NCI-H345 (cell line): ENCODE results near the gene SLC35F3.
"Not testable (repeated sequence)": the region's sequence is repeated elsewhere in the genome, so short reads cannot be mapped to it uniquely, and the experiment has no call there.

Experiments used
- DNase-seq: peaks from one replicate; lab custom pipeline; 2025; lab: John Stamatoyannopoulos, UW

Gene SLC35F3

DNA sequence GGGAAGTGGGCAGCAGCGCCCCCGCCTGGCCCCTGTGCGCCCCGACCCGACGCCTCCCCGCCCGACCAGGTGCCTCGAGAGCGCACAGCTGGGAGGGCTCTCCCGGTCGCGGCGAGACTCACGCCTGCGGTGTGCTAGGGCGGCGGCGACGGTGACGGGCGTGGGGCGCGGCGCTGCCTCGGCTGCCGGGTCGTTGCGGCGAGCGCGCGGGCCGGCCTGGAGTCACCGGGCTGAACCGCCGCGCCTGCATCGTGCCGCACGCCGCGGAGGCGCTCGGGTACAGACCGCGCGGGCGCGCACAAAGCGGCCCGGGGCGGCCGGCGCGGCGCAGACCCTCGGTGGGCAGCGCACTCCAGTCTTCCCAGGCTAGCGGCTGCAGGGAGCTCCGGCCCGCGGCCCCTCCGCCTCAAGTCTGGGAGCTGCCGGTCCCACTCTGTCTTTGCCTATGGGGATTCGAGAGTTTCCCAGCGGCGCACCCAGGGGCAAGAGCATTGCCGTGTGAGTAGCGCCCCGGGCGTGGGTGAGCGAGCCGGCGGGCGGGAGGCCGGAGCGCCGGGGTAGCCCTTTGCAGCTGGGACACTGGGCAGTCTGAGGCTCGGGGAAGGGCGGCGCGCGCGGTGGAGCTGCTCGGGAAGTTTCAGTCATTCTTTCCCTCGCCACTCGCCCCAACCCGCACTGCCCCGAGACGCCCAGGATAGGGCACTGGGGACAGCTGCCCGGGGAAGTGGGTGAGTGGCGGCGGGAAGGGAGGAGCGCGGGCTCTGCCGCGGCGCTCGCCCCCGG is at the start of gene SLC35F3:
Gene SLC35F3, plus strand, starts transcription at position 44 of the 783 bp plus-strand sequence.
- DNase-seq = peak; percentile 77

- DNase-seq = no peak
Measured at GRCh38 chr1:233859446-233859845, 45.0 kb upstream of the SLC35F3 start.

GRCh38 chr1:233863901-233864545 is 40.5 kb upstream of the SLC35F3 start:
- DNase-seq = no peak

GRCh38 chr1:233864578-233864977 is 39.9 kb upstream of the SLC35F3 start:
- no peak for DNase-seq

DNA sequence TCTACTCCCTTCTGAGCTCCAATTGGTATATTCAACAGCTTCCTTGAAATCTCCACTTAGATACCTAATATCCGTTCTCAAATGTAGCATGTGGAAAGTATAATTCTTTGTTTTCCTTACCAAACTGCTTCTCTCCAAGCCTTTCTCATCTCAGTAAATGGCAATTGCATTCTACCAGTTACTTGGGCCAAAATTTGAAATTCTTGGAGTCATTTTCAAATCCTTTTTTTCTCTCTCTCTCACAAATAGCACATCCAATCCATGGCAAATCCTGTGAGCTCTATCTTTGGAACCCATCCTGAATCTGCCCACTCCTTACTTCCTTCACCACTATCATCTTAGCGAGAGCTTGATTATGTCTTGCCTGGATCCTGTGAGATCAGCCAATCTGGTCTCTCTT is 39.3 kb upstream of the SLC35F3 start:
- DNase-seq = no peak

GRCh38 chr1:233865902-233866301 is 38.6 kb upstream of the SLC35F3 start:
- DNase-seq = no peak

GRCh38 chr1:233867028-233867427 is 37.4 kb upstream of the SLC35F3 start:
- DNase-seq = no peak

DNA sequence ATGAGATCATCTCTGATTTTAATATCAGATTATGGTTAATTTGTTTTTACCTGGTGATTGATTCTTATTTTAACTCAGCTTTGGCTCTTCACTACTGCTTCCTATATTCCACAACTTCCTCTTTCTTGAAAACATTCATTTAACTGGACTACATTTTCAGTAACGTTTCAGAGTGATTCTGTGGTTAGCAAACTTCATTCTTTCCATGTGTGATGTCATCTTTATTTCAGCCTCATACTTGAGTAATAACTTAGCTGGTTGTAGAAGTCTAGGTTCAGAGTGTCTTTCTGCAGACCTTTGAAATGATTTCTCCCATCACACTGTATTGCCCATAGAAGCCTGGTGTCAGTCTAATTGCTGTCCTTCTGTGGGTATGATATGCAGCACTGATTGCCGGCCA is 36.0 kb upstream of the SLC35F3 start:
- no peak for DNase-seq

GRCh38 chr1:233869680-233870079 is 34.8 kb upstream of the SLC35F3 start:
- no peak for DNase-seq

DNA sequence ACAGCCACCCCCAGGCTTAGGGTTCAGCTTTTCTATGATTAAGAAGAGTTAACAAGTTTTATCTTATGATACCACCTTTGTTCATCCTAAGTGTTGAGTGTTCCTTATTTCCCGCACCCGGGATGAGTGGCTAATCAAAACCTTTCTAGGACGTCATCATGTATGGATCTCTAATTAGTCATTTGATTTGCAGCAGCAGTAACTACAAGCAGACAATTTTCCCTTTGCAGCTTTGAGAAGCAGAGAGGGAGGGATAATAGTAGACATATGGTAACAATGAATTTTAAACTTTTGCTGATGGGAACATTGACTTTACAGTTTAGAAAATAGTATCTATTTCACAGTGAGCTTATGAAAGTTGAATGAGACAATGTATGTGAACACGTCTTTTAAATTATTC is 30.8 kb upstream of the SLC35F3 start:
- no peak for DNase-seq

GRCh38 chr1:233879841-233880240 is 24.6 kb upstream of the SLC35F3 start:
- no peak for DNase-seq

GRCh38 chr1:233883671-233884070 is 20.8 kb upstream of the SLC35F3 start:
- no peak for DNase-seq

DNA sequence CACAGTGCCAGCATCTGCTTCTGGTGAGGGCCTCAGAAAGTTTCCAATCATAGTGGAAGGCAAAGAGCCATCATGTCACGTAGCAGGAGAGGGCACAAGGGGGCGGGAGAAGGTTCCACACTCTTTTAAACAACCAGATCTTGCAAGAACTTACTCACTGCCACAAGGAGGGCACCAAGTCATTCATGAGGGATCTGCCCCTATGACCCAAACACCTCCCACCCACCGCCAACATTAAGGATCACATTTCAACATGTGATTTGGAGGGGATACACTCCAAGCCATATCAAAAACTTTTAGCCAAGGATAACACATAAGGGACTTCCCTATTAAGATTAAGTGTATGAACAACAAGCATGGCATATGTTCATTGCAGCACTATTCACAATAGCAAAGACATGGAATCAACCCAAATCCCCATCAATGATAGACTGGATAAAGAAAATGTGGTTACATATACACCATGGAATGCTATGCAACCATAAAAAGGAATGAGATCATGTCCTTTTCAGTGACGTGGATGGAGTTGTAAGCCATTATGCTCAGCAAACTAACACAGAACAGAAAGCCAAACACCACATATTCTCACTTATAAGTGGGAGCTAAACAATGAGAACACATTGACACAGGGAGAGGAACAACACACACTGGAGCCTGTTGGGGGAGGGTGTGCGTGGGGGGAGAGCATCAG is 19.9 kb upstream of the SLC35F3 start:
- no peak for DNase-seq

DNA sequence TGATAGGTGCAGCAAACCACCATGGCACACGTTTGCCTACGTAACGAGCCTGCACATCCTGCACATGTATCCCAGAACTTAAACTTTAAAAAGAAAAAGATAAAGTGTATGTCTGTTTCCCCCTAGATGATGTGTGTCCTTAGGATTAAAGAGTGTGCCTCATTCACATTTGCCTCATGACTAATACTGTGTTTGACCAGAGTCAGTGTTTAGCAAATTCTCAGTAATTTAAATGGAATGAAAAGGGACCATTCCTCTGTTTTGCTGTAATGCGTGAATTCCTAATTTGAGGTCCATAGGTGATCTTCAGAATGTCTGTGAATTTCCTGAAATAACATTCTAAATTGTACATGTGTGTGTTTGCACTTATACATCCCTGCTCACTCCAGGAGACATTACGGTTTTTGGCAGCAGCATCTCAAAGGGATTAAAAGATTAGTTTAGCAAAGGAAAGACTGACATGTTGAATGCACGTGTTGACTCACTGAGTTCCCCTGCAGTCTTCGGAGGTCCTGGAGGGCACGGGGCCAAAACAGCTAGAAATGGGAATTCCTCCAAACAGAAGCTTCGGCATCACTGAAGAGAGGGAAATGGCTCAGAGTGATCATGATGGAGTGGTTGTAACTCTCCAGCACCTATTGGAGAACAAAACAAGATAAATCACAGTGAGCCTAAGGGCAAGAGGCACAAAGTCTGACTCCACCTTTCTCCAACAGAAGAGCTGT is 19.1 kb upstream of the SLC35F3 start:
- no peak for DNase-seq

DNA sequence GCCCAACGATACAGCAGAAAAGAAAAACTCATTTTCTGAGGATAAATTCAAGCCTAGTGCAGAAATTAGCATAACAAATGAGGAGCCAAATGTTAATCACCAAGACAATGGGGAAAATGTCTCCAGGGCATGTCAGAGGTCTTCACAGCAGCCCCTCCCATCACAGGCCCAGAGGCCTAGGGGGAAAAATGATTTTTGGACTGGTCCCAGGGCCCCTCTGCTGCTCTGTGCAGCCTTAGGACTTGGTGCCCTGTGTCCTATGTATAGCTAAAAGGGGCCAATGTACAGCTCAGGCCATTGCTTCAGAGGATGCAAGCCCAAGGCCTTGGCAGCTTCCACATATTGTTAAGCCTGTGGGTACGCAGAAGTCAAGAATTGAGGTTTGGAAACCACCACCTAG is 13.3 kb upstream of the SLC35F3 start:
- not testable (repeated sequence) for DNase-seq

GRCh38 chr1:233897325-233898162 is 6.9 kb upstream of the SLC35F3 start:
- DNase-seq = no peak

- no peak for DNase-seq
Measured at GRCh38 chr1:233901495-233901894, 3.0 kb upstream of the SLC35F3 start.

DNA sequence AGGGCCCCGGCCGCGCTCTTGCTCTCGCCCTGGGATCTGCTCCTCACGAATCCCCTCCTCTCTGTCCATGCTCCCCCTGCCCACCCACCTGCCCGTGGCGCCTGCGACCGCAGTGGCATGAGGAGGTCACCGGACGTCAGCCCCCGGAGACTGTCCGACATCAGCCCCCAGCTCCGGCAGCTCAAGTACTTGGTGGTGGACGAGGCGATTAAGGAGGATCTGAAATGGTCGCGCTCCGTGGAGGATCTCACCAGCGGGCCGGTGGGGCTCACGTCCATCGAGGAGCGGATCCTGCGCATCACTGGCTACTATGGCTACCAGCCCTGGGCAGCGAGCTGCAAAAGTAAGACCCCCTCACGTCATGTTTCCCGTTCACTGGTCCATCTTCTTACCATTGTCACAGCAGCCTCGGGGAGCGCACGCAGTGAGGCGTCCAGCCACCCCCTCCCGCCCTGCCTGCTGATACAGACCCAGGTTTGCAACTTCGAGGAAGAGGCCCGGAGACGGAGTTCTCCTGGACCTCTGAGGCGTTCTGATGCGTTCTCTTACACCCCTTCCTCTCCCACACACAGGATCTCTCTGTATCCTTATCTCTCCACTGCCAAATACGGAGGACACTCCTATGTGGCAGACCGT is 1.1 kb downstream of the SLC35F3 start:
- DNase-seq = no peak

DNA sequence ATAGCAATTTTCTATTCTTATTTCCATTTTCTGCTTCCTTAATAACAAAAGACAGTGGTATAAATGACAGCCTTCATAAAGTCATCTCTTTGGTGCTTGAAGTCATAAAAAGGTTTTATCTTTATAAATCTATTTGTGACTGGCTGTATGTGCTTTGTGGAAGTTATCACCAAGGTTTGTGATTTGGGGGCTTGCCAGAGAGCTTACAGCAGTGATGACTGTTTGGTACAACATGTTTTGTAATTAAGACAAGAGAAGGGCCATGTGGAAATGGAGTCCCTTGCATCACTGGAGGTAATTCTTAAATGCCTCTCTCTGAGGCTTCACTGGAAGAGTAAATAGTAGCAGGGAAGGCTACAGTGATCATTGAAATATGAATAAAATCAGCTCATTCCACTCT is 2.7 kb downstream of the SLC35F3 start:
- no peak for DNase-seq

GRCh38 chr1:233908092-233908491 is 3.6 kb downstream of the SLC35F3 start:
- no peak for DNase-seq

DNA sequence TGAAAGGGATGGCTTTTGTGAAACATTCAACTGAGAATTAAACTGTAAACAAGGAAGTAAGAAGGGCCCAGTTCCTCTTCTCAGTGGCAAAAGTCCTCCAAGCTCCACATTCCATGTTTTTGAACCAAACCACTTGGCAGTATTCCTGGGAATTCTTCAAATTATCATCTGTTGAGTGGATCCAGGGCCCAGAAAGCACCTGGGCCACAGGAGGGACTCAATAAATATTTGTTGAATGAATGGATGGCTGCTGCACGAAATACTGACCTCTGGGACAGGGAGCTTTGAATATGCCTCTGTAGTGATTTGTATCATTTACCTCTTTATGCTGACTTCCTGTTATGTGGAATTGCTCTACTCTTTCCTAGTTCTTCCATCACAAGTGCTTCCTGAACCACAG is 4.7 kb downstream of the SLC35F3 start:
- no peak for DNase-seq
